ENCODE results near the gene GNG10. TPM values are rescaled to one million over a fixed set of nuclear protein-coding genes. Genes with fewer than 3 reads are reported as not detected.
"Not testable (repeated sequence)": the region's sequence is repeated elsewhere in the genome, so short reads cannot be mapped to it uniquely, and the experiment has no call there.

The GNG10 gene
- polyA plus RNA-seq, 3 donors from 2014 or later, result 18.3 to 30.1 (median 28.2) TPM

- peak overlapping the region; percentile 94 to 98 (median 97) for H3K4me3 Mint-ChIP-seq
These were observed 1.3 kb downstream of the GNG10 start for GRCh38 chr9:111662576-111663300.

DNA sequence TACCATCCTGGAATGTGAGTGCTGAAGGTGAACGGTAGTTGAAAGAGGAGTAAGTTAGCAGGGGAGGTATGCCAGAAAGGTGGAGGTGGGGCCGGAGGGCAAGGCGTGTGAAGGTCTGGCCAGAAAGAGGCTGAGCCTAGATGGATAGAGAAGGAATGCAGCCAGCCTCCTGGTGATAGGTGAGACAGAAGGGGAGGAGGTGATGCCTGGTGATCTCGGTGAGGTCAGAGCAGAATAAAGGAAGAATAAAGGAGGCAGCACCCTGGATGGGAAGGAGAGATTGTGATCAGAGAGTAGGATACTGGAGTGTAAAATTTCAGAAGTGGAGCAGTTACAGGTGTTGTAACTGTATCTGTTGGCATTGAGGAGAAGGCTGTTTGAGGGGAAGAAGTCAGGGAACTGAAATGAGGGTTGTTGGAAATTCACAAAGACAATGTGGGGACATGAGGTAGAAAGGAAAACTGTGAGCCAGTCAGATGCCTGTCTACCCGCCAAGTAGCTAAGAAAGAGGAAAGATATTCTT, 2.0 kb downstream of the GNG10 start:
- H3K27ac Mint-ChIP-seq, result peak overlapping the region; percentile 78 to 95 (median 89)
- no peaks in the 10 kb centered on the region for H3K36me3 Mint-ChIP-seq
- peak overlapping the region; percentile 12 to 98 (median 97) for H3K4me3 Mint-ChIP-seq
- no peak for DNase-seq
- H3K4me1 Mint-ChIP-seq, result peaks cover 25 to 39% of the 10 kb centered on the region in 2 donors
- H3K27me3 Mint-ChIP-seq (ENCODE audit: low read depth in 3 of 3), result peaks cover 0 to 4% (median 2%) of the 10 kb centered on the region in 3 donors
- H3K9me3 Mint-ChIP-seq, result no peaks in the 10 kb centered on the region

More at GRCh38 chr9:111662576-111663300, 1.3 kb downstream of the GNG10 start:
- DNase-seq, result no peak
- peaks cover 0 to 4% (median 2%) of the 10 kb centered on the region in 3 donors for H3K27me3 Mint-ChIP-seq (ENCODE audit: low read depth in 3 of 3)
- H3K36me3 Mint-ChIP-seq, result no peaks in the 10 kb centered on the region
- H3K9me3 Mint-ChIP-seq, result no peaks in the 10 kb centered on the region
- H3K4me1 Mint-ChIP-seq, result peaks cover 25 to 39% of the 10 kb centered on the region in 2 donors
- peak overlapping the region; percentile 78 to 95 (median 89) for H3K27ac Mint-ChIP-seq

DNA sequence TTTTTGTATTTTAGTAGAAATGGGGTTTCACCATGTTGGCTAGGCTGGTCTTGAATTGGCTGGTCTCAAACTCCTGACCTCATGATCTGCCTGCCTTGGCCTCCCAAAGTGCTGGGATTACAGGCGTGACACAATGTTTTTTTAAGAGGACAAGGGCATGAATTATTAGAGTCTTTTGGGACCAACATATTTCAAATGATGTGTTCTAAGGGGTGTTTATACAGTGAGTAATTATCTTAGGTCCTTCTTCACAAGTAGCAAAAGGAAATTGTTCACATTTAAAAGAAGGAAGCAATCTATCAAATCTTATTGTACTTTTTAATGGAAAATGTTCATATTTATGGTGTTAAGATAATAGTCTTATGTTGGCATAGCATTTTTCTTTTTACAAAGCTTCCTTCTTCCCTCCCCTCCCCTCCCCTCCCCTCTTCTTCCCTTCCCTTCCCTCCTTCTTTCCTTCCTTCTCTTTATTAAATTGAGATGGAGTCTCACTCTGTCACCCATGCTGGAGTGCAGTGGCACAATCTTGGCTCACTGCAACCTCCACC, 6.7 kb downstream of the GNG10 start:
- no peak overlapping the region for H3K27ac Mint-ChIP-seq
- H3K4me3 Mint-ChIP-seq, result no peak overlapping the region
- no peak for DNase-seq

DNA sequence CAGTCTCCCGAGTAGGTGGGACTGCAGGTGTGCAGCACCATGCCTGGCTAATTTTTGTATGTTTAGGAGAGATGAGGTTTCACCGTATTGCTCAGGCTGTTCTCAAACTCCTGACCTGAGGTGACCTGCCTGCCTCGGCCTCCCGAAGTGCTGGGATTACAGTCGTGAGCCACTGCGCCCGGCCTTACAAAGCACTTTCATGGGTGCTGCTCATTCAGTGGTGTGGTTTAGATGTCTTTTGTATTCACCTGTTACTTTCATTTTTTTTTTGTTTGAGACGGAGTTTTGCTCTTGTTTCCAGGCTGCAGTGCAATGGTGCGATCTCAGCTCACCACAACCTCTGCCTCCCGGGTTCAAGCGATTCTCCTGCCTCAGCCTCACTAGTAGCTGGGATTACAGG, 7.2 kb downstream of the GNG10 start:
- not testable (repeated sequence) for H3K4me3 Mint-ChIP-seq; H3K27me3 Mint-ChIP-seq (ENCODE audit: low read depth in 3 of 3); DNase-seq; H3K27ac Mint-ChIP-seq; H3K9me3 Mint-ChIP-seq
- peaks cover 2 to 14% of the 10 kb centered on the region in 2 donors for H3K4me1 Mint-ChIP-seq
- peaks cover 4 to 12% (median 11%) of the 10 kb centered on the region in 3 donors for H3K36me3 Mint-ChIP-seq

More for the DNA sequence above, 6.7 kb downstream of the GNG10 start:
- Mint-ChIP-seq H3K9me3 (no peaks in the 10 kb centered on the region), H3K4me1 (peaks cover 7 to 19% of the 10 kb centered on the region in 2 donors), H3K36me3 (peaks cover 4 to 12% (median 11%) of the 10 kb centered on the region in 3 donors), H3K27me3 (ENCODE audit: low read depth in 3 of 3) (no peaks in the 10 kb centered on the region)

DNA sequence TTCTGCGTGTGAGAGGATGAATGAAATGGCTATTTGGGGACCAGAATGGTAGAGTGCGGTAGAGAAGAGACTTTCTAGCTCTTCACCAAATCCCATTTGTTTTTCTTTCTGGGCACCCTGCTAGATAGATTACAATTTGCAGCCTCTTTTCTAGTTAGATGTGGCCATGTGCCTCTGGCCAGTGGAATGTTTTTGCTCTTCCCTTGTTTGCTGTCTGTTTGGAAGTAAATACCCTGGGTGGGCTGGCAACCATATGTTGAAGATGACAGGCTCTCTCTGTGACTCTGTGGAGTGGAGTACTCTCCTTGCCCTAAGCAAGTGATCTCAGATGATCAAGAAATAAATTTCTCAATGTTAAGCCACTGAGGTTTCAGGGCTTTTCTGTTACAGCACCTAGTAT, 12.9 kb downstream of the GNG10 start:
- Mint-ChIP-seq H3K27ac (peak overlapping the region in 2 of 6 donors; percentile 20 to 56), H3K36me3 (peaks cover 8 to 29% (median 25%) of the 10 kb centered on the region in 3 donors), H3K4me3 (no peak overlapping the region)

GRCh38 chr9:111676116-111676515, 14.7 kb downstream of the GNG10 start:
- Mint-ChIP-seq H3K27ac (no peak overlapping the region), H3K9me3 (peaks cover 0 to 2% (median 0%) of the 10 kb centered on the region in 6 donors), H3K27me3 (ENCODE audit: low read depth in 3 of 3) (no peaks in the 10 kb centered on the region), H3K4me3 (no peak overlapping the region), H3K36me3 (peaks cover 5 to 22% (median 19%) of the 10 kb centered on the region in 3 donors), H3K4me1 (no peaks in the 10 kb centered on the region)
- DNase-seq, result no peak

More for the DNA sequence above, 12.9 kb downstream of the GNG10 start:
- Mint-ChIP-seq H3K27me3 (ENCODE audit: low read depth in 3 of 3) (no peaks in the 10 kb centered on the region), H3K4me1 (no peaks in the 10 kb centered on the region), H3K9me3 (peaks cover 0 to 2% (median 0%) of the 10 kb centered on the region in 6 donors)
- no peak for DNase-seq

- H3K36me3 Mint-ChIP-seq, result peaks cover 5 to 21% (median 18%) of the 10 kb centered on the region in 3 donors
- H3K9me3 Mint-ChIP-seq, result peaks cover 0 to 2% (median 0%) of the 10 kb centered on the region in 6 donors
- H3K4me3 Mint-ChIP-seq, result no peak overlapping the region
- no peaks in the 10 kb centered on the region for H3K4me1 Mint-ChIP-seq
- no peaks in the 10 kb centered on the region for H3K27me3 Mint-ChIP-seq (ENCODE audit: low read depth in 3 of 3)
- no peak overlapping the region for H3K27ac Mint-ChIP-seq
- DNase-seq, result no peak
These were observed 16.9 kb downstream of the GNG10 start for GRCh38 chr9:111678293-111678692.

DNA sequence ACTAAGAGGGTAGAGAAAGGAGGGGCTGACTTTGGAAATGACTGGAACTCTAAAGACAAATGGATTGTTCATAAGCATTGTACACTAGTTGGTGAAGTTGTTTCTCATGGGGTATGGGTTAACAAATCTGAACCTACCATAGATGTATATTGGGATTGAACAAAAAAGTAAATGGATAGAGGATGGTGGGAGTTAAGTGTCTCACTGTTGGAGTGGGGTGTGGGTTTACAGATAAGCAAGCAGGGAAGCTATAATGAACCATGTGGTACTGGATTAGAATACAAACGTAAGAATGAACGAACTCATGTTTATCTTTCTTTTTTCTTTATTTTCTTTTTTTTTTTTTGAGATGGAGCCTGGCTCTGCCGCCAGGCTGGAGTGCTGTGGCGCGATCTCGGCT, 17.8 kb downstream of the GNG10 start:
- no peaks in the 10 kb centered on the region for H3K4me1 Mint-ChIP-seq
- peaks cover 5 to 21% (median 18%) of the 10 kb centered on the region in 3 donors for H3K36me3 Mint-ChIP-seq
- DNase-seq, result no peak
- no peaks in the 10 kb centered on the region for H3K27me3 Mint-ChIP-seq (ENCODE audit: low read depth in 3 of 3)
- H3K27ac Mint-ChIP-seq, result no peak overlapping the region
- peaks cover 0 to 2% (median 0%) of the 10 kb centered on the region in 6 donors for H3K9me3 Mint-ChIP-seq
- no peak overlapping the region for H3K4me3 Mint-ChIP-seq

GRCh38 chr9:111683392-111683791, 22.0 kb downstream of the GNG10 start:
- Mint-ChIP-seq H3K27me3 (ENCODE audit: low read depth in 3 of 3) (peaks cover 0 to 1% (median 0%) of the 10 kb centered on the region in 3 donors), H3K4me1 (no peaks in the 10 kb centered on the region), H3K27ac (no peak overlapping the region), H3K9me3 (no peaks in the 10 kb centered on the region), H3K36me3 (peaks cover 0 to 16% (median 10%) of the 10 kb centered on the region in 3 donors), H3K4me3 (no peak overlapping the region)
- no peak for DNase-seq

- H3K27ac Mint-ChIP-seq, result no peak overlapping the region
- peak in 1 of 3 donors; percentile 0 for DNase-seq
These were observed 30.4 kb downstream of the GNG10 start for GRCh38 chr9:111691672-111692329.

DNA sequence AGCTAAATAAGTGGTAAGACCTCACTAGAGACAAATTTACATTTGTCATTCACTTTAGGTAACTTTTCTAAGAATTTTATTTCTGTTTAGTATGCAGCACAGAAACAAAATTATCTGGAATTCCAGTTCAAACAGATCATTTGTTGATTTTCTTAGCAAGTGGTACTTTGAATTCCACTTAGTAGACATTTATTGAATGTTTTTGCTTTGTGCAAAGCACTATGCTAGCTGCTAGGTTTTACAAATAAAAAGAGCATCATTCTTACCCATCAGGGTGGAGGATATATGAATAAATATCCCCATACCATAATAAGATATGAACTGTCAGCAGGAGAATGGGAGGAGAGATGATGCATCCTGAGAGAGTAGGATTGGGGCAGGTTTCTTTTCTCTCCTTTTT, 35.4 kb downstream of the GNG10 start:
- Mint-ChIP-seq H3K4me3 (no peak overlapping the region), H3K27me3 (ENCODE audit: low read depth in 3 of 3) (peaks cover 0 to 4% (median 0%) of the 10 kb centered on the region in 3 donors), H3K36me3 (peaks cover 3 to 15% (median 5%) of the 10 kb centered on the region in 3 donors), H3K9me3 (no peaks in the 10 kb centered on the region), H3K4me1 (peaks cover 3 to 10% of the 10 kb centered on the region in 2 donors), H3K27ac (no peak overlapping the region)
- DNase-seq, result no peak

More at GRCh38 chr9:111691672-111692329, 30.4 kb downstream of the GNG10 start:
- Mint-ChIP-seq H3K4me3 (no peak overlapping the region), H3K9me3 (no peaks in the 10 kb centered on the region), H3K27me3 (ENCODE audit: low read depth in 3 of 3) (peaks cover 0 to 3% (median 2%) of the 10 kb centered on the region in 3 donors), H3K4me1 (no peaks in the 10 kb centered on the region), H3K36me3 (peaks cover 1 to 8% (median 4%) of the 10 kb centered on the region in 3 donors)

- no peak for DNase-seq
- H3K27ac Mint-ChIP-seq, result no peak overlapping the region
- H3K36me3 Mint-ChIP-seq, result peaks cover 3 to 11% (median 5%) of the 10 kb centered on the region in 3 donors
These were observed 39.4 kb downstream of the GNG10 start for GRCh38 chr9:111700776-111701175.

DNA sequence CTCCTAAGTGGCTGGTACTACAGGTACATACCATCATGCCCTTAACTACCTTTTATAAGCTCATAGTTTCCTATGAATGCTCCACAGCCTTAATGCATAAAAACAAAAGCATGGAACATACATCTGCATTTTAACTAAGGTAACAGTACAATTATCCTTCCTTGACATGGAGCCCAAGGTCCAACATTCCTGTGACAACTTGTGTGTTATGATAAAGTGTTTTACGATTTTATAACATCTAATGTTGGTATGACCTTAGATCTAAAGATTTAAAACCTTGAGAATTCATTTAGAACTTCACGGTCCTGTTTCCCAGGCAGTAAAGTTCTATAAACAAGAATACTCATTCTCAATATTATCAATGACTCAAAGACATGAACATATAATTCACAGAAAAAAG, 43.1 kb downstream of the GNG10 start:
- Mint-ChIP-seq H3K27me3 (ENCODE audit: low read depth in 3 of 3) (no peaks in the 10 kb centered on the region), H3K27ac (no peak overlapping the region), H3K36me3 (no peaks in the 10 kb centered on the region), H3K9me3 (no peaks in the 10 kb centered on the region), H3K4me3 (no peak overlapping the region), H3K4me1 (peaks cover 3 to 10% of the 10 kb centered on the region in 2 donors)
- no peak for DNase-seq

More at GRCh38 chr9:111700776-111701175, 39.4 kb downstream of the GNG10 start:
- Mint-ChIP-seq H3K27me3 (ENCODE audit: low read depth in 3 of 3) (peaks cover 0 to 2% (median 0%) of the 10 kb centered on the region in 3 donors), H3K9me3 (no peaks in the 10 kb centered on the region), H3K4me3 (no peak overlapping the region), H3K4me1 (peaks cover 3 to 10% of the 10 kb centered on the region in 2 donors)

Measured in immature natural killer cell (primary cell).